Epidermal melanocyte (primary cell): ENCODE data around the gene EIF4G3.

Experiments
- DNase-seq: peaks from one replicate; pipeline ENCODE4 v3.0.0; 2011; ENCODE audit warnings: low spot score; ENCODE audit not compliant: insufficient read length

EIF4G3 gene

DNA sequence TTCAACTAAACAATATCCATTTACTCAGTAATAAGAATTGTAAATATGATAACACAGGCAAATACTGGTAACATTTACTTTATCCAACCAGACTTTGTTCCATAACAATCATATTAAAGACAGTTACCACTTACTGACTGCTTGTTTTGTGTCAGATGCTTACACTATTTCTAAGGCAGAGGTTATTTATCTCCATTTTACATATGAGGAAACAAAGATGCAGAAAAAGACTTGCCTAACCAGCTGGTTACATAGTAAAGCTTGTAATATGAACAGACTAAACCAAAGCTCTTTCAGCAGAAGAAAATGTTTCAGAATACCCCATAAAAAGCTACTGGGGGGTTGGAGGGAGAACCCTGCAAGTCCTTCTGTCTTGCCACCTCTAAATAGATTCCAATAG is 180.1 kb downstream of the EIF4G3 start:
- no peak for DNase-seq

- DNase-seq, result no peak
Measured at GRCh38 chr1:20993716-20994575, 182.8 kb downstream of the EIF4G3 start.

GRCh38 chr1:20992322-20993056 is 184.2 kb downstream of the EIF4G3 start:
- DNase-seq, result no peak

GRCh38 chr1:20988943-20989342 is 187.8 kb downstream of the EIF4G3 start:
- no peak for DNase-seq

GRCh38 chr1:20987831-20988825 is 188.6 kb downstream of the EIF4G3 start:
- no peak for DNase-seq

DNA sequence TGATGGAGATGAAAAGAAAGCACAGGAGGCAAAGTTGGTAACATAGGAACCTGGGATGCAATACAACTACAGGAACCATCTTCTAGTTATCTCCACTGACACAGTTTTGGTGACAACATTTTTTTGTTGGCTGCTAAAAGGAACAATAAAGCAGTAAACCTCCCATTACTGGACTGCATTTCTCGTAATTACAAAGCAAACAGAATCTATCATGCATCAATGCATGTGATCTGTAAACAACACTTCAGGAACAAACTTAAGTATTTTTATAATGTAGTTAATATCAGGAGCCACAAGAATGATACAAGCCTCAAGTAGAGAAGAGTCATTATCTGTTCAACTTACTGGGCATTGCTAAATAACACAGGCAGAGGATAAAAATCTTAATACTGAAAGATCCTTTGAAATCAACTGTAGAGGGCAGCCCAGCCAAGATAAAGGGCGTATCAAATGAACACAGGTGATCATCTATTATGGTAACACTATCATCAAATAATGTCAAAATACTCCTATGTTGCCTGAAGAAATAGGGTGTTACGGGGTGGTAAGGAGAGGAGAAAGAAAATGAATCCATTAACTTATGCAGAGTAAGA is 193.3 kb downstream of the EIF4G3 start:
- no peak for DNase-seq

GRCh38 chr1:20982316-20982715 is 194.4 kb downstream of the EIF4G3 start:
- DNase-seq, result no peak

DNA sequence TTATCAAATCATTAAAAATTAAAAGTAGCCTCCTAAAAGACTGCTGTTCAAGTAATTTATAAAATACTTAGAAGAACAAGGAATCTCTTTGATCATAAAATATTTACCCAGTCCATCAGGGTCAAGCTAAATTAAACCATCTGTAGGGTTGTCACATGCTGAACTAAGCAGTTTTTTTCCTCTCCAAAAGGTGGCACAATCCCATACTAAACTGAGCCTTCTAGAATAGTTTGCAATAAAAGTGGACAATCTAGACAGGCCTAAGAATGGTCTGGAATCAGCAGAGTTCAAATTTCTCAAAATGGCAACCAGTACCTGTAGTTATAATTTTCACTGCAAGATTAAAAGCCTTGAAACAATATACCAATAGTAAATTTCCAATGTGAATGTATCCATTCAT is 194.8 kb downstream of the EIF4G3 start:
- DNase-seq, result peak; percentile 67

- no peak for DNase-seq
Measured at GRCh38 chr1:20980051-20980450, 196.6 kb downstream of the EIF4G3 start.

- DNase-seq, result no peak
Measured at GRCh38 chr1:20978413-20978812, 198.3 kb downstream of the EIF4G3 start.

DNA sequence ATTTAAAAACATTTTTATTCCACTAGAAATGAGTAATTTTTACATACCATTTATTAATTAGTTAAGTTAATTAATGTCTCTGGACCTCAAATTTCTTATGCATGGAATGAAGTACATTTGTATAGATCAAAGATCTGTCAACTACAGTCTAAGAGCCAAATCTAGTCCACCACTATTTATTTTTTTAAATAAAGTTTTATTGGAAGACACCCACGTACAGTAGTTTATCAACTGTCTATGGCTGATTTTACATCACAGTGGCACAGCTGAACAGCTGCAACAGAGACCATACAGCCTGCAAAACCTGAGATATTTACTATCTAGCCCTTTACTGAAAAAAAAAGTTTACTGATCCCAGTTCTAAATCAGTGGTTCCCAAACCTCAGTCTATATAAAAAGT is 201.0 kb downstream of the EIF4G3 start:
- DNase-seq, result no peak

- DNase-seq, result no peak
Measured at GRCh38 chr1:20974951-20975350, 201.7 kb downstream of the EIF4G3 start.

GRCh38 chr1:20974069-20974468 is 202.6 kb downstream of the EIF4G3 start:
- no peak for DNase-seq

GRCh38 chr1:20972855-20973254 is 203.8 kb downstream of the EIF4G3 start:
- no peak for DNase-seq

DNA sequence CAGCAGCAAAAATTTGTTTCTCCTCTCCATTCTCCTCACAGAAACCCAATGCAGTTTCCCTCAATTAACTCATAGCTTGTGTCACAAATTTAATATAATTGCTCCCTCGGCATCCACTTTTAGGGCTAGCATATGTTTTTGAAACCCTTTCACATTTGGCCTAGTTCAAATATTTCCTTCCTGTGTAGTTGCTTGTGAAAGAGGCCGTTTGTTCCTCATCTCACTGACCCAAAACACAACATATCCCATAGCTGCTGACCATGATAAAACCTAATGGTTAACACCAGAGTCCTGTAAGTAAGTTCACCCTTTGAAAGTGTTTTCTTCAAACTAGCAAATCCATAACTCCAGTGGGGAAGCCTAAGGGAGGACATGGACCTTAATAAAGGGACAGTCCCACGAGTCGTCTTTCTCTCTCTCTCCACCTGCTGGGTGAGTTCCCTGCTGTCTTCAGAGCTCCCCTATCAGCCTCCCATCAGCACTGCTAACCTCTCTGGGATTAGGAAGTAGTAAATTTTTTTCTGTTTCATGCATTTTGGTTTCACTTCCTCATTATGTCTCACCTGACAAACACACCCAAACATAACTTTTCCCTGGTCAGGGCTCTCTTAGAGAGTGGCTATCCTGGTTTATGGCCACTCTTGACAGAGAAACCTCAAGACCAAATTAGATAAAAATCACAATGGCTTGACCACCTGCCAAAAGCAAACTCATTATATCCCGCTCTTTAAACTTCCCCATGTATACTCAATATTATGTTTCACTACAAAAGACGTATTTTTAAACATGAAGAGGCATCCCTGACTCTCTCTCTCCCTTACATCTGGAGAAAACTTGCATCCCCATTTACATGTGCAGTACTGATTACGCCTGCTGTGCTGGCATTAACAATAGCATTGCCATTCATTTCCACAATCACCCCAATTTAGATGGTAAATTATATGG is 211.9 kb downstream of the EIF4G3 start:
- no peak for DNase-seq

DNA sequence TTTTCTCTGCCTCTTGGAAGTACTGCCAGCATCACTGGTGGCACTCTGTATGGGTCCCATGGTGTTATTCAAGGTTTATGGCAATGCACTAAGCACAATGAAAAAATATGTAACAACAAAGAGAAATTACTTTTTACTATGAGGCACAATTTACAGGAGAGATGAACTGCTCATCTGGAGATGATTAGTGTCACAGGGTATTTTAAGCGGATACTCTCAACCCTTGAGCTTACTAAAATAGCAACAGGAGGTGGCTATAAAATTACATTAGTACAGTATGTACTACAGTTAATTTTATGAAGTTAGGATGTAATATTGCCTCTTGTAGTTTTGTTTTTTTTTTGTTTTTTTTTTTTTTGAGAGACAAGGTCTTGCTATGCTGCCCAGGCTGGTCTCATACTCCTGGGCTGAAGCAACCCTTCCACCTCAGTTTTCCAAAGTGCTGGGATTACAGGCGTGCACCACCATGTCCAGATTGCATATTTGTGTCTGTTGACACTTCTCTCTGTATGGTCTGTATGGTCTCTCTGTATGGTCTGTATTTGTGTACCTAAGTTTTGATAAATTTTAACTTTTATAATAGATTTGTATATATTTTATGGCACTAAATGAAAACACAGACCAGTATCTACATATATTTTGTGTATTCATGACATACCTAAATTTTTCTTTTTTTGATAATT is 214.0 kb downstream of the EIF4G3 start:
- no peak for DNase-seq

GRCh38 chr1:20958430-20958829 is 218.3 kb downstream of the EIF4G3 start:
- DNase-seq, result no peak

DNA sequence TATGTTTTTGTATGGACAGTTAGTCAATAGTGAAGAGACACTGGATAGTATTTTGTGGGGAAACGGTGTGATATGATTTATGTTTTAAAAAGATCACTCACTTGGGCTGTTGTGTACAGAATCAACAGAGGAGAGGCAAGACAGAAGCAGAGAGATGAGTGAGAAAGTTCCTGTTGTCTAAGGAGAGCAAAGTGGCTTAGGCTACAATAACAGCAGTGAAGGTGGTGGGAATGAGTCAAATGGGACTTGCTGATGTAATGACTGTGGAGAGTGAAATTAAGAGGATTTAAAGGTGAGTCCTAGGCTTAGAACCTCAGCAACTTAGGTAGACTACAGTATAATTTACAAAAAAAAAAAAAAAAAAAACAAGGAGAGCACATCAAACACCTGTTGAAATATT is 220.4 kb downstream of the EIF4G3 start:
- no peak for DNase-seq

DNA sequence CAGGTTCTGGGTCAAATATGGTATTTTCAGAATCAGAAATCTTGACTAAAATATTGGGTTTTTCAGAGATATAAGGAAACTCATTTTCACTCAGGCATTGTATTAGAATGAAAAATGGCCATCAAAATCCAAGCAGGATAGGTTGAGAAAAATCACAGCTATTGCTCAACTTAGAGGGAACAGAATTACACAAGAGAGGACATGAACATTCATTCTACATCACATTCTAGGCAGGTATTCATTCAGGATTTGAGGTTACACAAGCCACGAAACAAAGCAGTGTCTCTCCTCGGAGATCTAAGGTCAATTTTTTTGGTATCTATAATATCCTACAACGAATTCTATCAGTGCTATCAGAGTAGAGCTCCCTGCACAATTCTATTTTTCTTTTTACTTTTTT is 226.0 kb downstream of the EIF4G3 start:
- DNase-seq, result no peak
